GM21526 (cell line): ENCODE data around the gene CHMP2A.
"Not testable (repeated sequence)": the region's sequence is repeated elsewhere in the genome, so short reads cannot be mapped to it uniquely, and the experiment has no call there.

ENCODE experiments used
- ATAC-seq: cut with Tn5 transposase; IDR thresholded peaks from one replicate; pipeline ENCODE4 v1.9.1; 2021; ENCODE audit warnings: moderate library complexity; ENCODE audit not compliant: unreplicated experiment, low FRiP score

Gene CHMP2A

GRCh38 chr19:58554494-58555368 is at the start of gene CHMP2A:
CHMP2A (minus strand) TSS chr19:58555105; CDS start chr19:58554212, 893 bp downstream.
- ATAC-seq: peak; percentile 37

- no peak for ATAC-seq
Measured at GRCh38 chr19:58586133-58586765, 31.3 kb upstream of the CHMP2A start.

DNA sequence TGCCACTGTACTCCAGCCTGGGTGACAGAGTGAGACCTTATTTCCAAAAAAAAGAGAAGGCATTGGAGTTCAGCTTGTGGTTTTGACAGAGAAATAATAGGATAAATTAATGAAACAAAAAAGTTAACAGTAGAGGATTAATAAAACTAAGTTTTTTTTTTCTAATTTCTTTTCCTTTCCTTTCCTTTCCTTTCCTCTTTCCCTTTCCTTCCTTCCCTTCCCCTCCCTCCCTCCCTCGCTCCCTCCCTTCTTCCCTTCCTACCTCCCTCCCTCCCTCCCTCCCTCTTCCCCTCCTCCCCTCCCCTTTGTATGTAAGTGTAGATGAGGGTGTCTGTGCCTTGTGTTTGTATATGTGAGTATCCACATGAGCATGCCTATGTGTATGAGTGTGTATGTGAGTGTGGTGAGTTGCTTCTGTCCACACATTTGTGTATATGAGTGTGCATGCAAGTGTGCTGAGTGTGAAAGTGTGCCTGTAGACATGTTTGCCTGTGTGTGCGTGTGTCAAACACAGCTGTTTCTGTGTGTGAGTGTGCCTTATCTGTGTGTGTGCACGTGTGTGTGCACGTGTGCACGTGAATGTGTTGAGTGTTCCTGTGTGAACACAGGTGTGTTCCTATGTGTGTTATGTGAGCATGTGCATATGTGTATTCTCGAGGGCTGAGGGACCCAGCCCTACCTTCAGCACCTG is 30.7 kb upstream of the CHMP2A start:
- ATAC-seq: no peak

DNA sequence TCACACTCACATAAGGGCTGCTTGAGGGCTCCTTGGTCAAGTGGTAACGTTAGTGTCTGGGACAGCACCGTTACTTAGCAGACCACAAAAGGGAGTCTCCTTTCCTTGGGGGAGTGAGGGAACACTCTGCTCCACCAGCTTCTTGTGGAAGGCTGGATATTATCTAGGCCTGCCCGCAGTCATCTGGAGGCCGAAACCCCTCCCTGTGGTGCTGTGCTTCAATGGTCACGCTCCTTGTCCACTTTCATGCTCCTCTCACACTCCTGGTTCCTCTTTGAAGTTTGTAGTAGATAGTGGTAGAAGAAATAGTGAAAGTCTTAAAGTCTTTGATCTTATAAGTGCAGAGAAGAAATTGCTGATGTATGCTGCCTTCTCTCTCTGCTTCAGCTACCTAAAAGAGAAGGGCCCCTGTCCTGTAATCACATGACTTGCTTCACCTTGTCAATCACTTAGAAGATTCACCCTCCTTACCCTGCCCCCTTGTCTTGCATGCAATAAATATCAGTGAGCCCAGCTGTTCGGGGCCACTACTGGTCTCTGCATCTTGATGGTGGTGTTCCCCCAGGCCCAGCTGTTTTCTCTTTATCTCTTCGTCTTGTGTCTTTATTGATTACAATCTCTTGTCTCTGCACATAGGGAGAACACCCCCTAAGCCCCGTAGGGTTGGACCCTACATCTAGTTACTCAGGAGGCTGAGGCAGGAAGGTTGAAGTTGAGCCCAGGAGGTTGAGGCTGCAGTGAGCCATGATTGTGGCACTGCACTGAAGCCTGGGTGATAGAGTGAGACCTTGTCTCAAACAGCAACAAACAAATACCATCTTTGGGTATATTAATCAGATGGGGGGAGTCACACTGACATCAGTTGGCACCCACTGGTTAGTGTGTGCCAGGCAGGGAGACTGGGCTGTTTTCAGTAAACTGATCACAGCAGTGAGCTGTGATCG is 29.9 kb upstream of the CHMP2A start:
- ATAC-seq: no peak

- no peak for ATAC-seq
Measured at GRCh38 chr19:58582985-58583384, 28.1 kb upstream of the CHMP2A start.

- no peak for ATAC-seq
Measured at GRCh38 chr19:58581227-58582141, 26.6 kb upstream of the CHMP2A start.

GRCh38 chr19:58579473-58580142 is 24.7 kb upstream of the CHMP2A start:
- ATAC-seq: no peak

GRCh38 chr19:58578012-58578925 is 23.4 kb upstream of the CHMP2A start:
- ATAC-seq: no peak

DNA sequence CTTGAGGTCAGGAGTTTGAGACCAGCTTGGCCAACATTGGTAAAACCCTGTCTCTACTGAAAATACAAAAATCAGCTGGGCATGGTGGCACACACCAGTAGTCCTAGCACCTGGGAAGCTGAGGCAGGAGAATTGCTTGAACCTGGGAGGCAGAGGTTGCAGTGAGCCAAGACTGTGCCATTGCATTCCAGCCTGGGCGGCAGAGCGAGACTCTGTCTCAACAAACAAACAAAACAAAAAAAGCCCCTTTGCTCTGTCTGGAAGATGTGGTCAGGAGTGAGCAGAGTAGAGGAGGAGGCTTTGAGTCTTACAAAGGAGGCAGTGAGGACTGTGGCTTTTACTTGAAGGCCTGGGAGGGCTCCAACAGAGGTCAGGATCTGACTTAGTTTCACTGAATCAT is 22.7 kb upstream of the CHMP2A start:
- ATAC-seq: not testable (repeated sequence)

DNA sequence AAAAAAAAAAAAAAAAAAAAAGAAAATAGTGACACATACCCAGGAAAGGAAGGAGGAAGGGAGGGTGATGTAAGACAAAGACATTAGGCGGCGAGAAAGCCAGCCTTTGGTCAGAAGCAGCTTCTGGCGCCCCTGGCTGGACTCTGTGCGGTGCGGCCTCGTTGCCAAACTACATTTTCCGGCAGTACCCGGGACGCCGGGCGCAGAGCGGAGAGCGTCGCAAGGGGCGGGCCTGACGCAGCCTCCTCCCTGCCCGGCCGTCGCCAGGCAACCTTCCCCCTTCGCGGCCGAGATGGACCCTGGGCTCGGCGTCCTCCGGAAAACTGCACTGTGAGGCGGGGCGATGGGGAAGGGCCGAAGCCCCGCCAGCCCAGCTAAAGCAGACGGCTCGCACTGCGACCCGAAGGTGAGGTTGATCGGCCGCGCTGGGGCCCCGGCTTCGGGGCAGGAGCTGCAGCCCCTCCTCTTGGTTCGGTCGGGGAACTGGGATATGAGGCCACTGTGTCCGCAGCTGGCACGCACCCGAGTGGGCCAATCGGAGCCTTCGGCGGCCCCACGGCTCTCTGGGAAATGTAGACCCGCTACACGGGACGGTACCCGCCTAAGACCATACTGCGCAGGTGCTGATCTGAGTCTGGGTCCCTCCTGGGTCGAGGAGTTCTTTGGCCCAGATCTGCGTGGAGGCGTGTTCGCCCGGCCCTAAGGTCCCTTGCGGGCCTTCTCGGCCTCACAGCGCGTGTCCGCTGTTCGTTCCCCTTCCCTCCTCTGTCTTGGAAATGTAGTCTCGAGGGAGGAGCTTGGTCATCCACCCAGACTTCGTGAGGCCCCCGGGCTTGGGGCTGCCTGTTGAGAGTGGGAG is 20.5 kb upstream of the CHMP2A start:
- peak; percentile 39 for ATAC-seq

- no peak for ATAC-seq
Measured at GRCh38 chr19:58573658-58574164, 18.8 kb upstream of the CHMP2A start.

GRCh38 chr19:58572818-58573657 is 18.1 kb upstream of the CHMP2A start, which contains the start of gene MZF1:
MZF1 (minus strand) TSS chr19:58573335; CDS start chr19:58571389, 1,946 bp downstream.
- ATAC-seq: peak; percentile 51

DNA sequence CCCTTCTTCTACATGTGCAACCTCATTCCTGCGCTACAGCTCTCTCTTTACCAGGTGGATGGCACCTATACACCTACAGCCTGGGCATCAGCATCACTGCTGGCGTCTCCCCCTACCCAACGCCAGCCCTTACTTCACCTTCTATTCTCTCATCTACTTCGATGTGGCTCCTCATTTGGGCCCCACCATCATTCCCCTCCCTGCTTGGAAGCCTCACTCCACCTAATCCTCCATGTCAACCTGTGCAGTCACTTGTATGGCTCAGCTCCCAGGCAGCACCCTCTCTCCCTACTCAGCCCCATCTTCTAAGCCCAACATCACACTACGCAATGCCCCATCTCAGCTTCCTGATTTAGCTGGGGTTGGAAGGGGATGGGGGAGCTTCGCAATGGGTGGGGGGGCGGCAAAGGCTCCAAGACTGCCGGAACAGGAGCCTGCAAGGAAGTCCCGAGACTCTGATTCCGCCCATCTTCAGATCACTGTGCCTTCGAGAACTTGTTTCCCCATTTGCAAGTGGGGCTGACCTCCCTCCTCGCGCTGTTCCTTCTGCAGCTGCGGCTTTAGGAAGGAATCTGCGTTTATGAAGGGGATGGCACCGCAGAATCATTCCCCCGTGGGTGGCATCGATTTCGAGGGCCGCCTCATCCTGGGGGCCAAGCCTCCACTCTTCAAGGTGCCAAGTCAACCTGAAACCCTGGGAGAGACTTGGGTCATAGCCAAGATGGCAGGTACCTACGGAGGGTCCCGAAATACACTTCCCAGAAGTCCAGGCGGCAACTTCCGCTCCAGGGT is 17.3 kb upstream of the CHMP2A start:
- no peak for ATAC-seq

- ATAC-seq: no peak
Measured at GRCh38 chr19:58571575-58571947, 16.7 kb upstream of the CHMP2A start.
